ENCODE results near the gene LILRA5. TPM values are rescaled to one million over a fixed set of nuclear protein-coding genes. Genes with fewer than 3 reads are reported as not detected.
"Not testable (repeated sequence)": the region's sequence is repeated elsewhere in the genome, so short reads cannot be mapped to it uniquely, and the experiment has no call there.

The LILRA5 gene
- polyA plus RNA-seq, 1 experiment = not detected

GRCh38 chr19:54333586-54334298 lies 20.8 kb upstream of the LILRA5 start:
- CTCF ChIA-PET = no interaction called here
- TF ChIP-seq, protein P1, sequence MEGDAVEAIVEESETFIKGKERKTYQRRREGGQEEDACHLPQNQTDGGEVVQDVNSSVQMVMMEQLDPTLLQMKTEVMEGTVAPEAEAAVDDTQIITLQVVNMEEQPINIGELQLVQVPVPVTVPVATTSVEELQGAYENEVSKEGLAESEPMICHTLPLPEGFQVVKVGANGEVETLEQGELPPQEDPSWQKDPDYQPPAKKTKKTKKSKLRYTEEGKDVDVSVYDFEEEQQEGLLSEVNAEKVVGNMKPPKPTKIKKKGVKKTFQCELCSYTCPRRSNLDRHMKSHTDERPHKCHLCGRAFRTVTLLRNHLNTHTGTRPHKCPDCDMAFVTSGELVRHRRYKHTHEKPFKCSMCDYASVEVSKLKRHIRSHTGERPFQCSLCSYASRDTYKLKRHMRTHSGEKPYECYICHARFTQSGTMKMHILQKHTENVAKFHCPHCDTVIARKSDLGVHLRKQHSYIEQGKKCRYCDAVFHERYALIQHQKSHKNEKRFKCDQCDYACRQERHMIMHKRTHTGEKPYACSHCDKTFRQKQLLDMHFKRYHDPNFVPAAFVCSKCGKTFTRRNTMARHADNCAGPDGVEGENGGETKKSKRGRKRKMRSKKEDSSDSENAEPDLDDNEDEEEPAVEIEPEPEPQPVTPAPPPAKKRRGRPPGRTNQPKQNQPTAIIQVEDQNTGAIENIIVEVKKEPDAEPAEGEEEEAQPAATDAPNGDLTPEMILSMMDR (IDR thresholded peaks at IDR 0.05; ENCODE audit: insufficient read depth, low read depth, low read length) = no peak
- H3K36me3 ChIP-seq (ENCODE audit: control insufficient read depth, insufficient read depth, low read length) = no peaks in the 10 kb centered on the region
- H3K4me3 ChIP-seq (ENCODE audit: low read depth, low read length) = no peak overlapping the region
- POLR2A ChIA-PET = no interaction called here
- no peak for DNase-seq (ENCODE audit: low read depth)
- no peaks in the 10 kb centered on the region for H3K27me3 ChIP-seq (ENCODE audit: control insufficient read depth, insufficient read depth, low read length)

GRCh38 chr19:54332149-54332548 lies 19.2 kb upstream of the LILRA5 start:
- POLR2A ChIA-PET = no interaction called here
- TF ChIP-seq, protein P1 (IDR thresholded peaks at IDR 0.05; ENCODE audit: insufficient read depth, low read depth, low read length) = no peak
- CTCF ChIA-PET = interaction anchor here (1.7 kb wide), 1 partner anchor 66 kb away, joined by 4 read pairs; no protein-coding TSS in a partner anchor
- no peaks in the 10 kb centered on the region for H3K27me3 ChIP-seq (ENCODE audit: control insufficient read depth, insufficient read depth, low read length)
- H3K36me3 ChIP-seq (ENCODE audit: control insufficient read depth, insufficient read depth, low read length) = no peaks in the 10 kb centered on the region
- no peak overlapping the region for H3K4me3 ChIP-seq (ENCODE audit: low read depth, low read length)
- no peak for DNase-seq (ENCODE audit: low read depth)

DNA sequence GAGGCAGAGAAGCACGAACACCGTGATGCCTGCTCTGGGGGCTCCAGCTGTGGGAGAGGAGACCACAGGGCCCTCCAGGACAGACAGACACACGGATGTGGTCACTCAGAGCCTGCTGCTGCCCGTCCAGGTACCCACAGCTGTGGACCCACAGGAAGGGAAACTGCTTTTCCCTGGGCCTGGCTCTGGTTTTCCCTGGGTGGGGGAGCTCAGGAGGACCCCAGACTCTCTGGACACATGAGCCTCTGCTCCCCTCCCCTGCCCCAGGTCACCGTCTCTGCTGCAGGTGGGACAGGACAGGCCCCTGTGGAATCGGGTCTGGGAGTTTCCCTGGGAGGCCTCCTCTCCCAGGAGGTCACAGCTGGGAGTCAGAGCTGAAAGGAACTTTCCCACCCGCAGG lies 18.7 kb upstream of the LILRA5 start:
- ChIA-PET POLR2A (no interaction called here), CTCF (interaction anchor here (1.7 kb wide), 1 partner anchor 66 kb away, joined by 4 read pairs; no protein-coding TSS in a partner anchor)
- TF ChIP-seq, protein P1 (IDR thresholded peaks at IDR 0.05; ENCODE audit: insufficient read depth, low read depth, low read length) = no peak
- no peak overlapping the region for H3K4me3 ChIP-seq (ENCODE audit: low read depth, low read length)
- H3K27me3 ChIP-seq (ENCODE audit: control insufficient read depth, insufficient read depth, low read length) = no peaks in the 10 kb centered on the region
- no peak for DNase-seq (ENCODE audit: low read depth)
- no peaks in the 10 kb centered on the region for H3K36me3 ChIP-seq (ENCODE audit: control insufficient read depth, insufficient read depth, low read length)

- POLR2A ChIA-PET = no interaction called here
- CTCF ChIA-PET = no interaction called here
- Histone ChIP-seq H3K36me3 (ENCODE audit: control insufficient read depth, insufficient read depth, low read length) (no peaks in the 10 kb centered on the region), H3K27me3 (ENCODE audit: control insufficient read depth, insufficient read depth, low read length) (no peaks in the 10 kb centered on the region), H3K4me3 (ENCODE audit: low read depth, low read length) (no peak overlapping the region)
- TF ChIP-seq, protein P1 (IDR thresholded peaks at IDR 0.05; ENCODE audit: insufficient read depth, low read depth, low read length) = no peak
- DNase-seq (ENCODE audit: low read depth) = no peak
Observed at GRCh38 chr19:54329476-54330165, 16.7 kb upstream of the LILRA5 start.

- POLR2A ChIA-PET; H3K27me3 ChIP-seq (ENCODE audit: control insufficient read depth, insufficient read depth, low read length): not testable (repeated sequence)
Observed at GRCh38 chr19:54328781-54329180, 15.8 kb upstream of the LILRA5 start.

More at GRCh38 chr19:54328781-54329180, 15.8 kb upstream of the LILRA5 start:
- H3K4me3 ChIP-seq (ENCODE audit: low read depth, low read length); H3K36me3 ChIP-seq (ENCODE audit: control insufficient read depth, insufficient read depth, low read length); DNase-seq (ENCODE audit: low read depth): not testable (repeated sequence)
- CTCF ChIA-PET = interaction anchor here (0.6 kb wide), 1 partner anchor 26 kb away, joined by 3 read pairs; no protein-coding TSS in a partner anchor

All from BJ (cell line).